PFSK-1 (cell line): Measurements from ENCODE around the gene ACTN4.

Experiments
- POLR2AphosphoS5 ChIP-seq: IDR thresholded peaks from 2 replicates; pipeline ENCODE4 v1.6.1; 2012; ENCODE audit warnings: low read depth, mild to moderate bottlenecking, control low read depth, low read length, moderate library complexity
- REST ChIP-seq, 2 experiments: IDR thresholded peaks; 2 replicates each; pipeline versions ENCODE4 v1.6.1 to v1.8.0; 2011 to 2012; ENCODE audit warnings: low read depth in 2 of 2, low read length in 2 of 2, control low read depth in 1 of 2, inconsistent platforms in 1 of 2, mild to moderate bottlenecking in 1 of 2, moderate library complexity in 1 of 2; ENCODE audit not compliant: insufficient read depth in 1 of 2
- SIN3A ChIP-seq: IDR thresholded peaks from 2 replicates; pipeline ENCODE4 v1.6.1; 2012; ENCODE audit warnings: mild to moderate bottlenecking, low read length, moderate library complexity, borderline replicate concordance; ENCODE audit not compliant: insufficient read depth

GRCh38 chr19:38658462-38659306 lies 11.2 kb downstream of the ACTN4 start:
- TF ChIP-seq POLR2AphosphoS5 (0 out of 2 replicates have a peak, but pooled peaks have one; percentile 23), REST (IDR thresholded peaks at IDR 0.05; ENCODE audit: insufficient read depth in 1 of 2, low read depth in 2 of 2, low read length in 2 of 2) (no peak), SIN3A (no peak)
